Upper lobe of left lung (tissue), 6 donors: Measurements from ENCODE around the gene KLF7. TPM values are rescaled to one million over a fixed set of nuclear protein-coding genes. Genes with fewer than 3 reads are reported as not detected.

ENCODE experiments used
- ATAC-seq, 2 donors: fragments of 200-7000 bp; cut with Tn5 transposase; one replicate each; pipeline ENCODE4 v1.9.1; 2022; ENCODE audit warnings: mild to moderate bottlenecking in 2 of 2, moderate library complexity in 2 of 2; ENCODE audit not compliant: low FRiP score in 2 of 2
- DNase-seq, 2 donors: peaks; one replicate each; pipeline ENCODE4 v3.0.0-alpha.2; 2019 to 2020
- H3K27ac ChIP-seq, 4 donors: fragments of 200-600 bp; sonication (generic); one replicate each; pipeline ENCODE4 v1.5.1; 2016 to 2019
- H3K27me3 ChIP-seq, 4 donors: fragments of 200-600 bp; sonication (generic); one replicate each; pipeline ENCODE4 v1.5.1; 2017 to 2019
- H3K36me3 ChIP-seq, 4 donors: fragments of 200-600 bp; sonication (generic); one replicate each; pipeline ENCODE4 v1.5.1; 2016 to 2019
- H3K4me1 ChIP-seq, 4 donors: fragments of 200-600 bp; sonication (generic); one replicate each; pipeline ENCODE4 v1.5.1; 2018 to 2019
- H3K4me3 ChIP-seq, 4 donors: fragments of 200-600 bp; sonication (generic); one replicate each; pipeline ENCODE4 v1.5.1; 2017 to 2019; ENCODE audit warnings: mild to moderate bottlenecking in 2 of 4, moderate library complexity in 1 of 4
- H3K9me3 ChIP-seq, 4 donors: fragments of 200-600 bp; sonication (generic); one replicate each; pipeline ENCODE4 v1.5.1; 2018 to 2019
- CTCF ChIP-seq, 6 experiments: fragments of 450-650 bp in 4 of 6; fragments of 200-600 bp in 2 of 6; sonication (generic) in 2 of 6; IDR thresholded peaks; one replicate each; pipeline ENCODE4 v1.5.1; 2016 to 2019; ENCODE audit warnings: antibody characterized with exemption in 6 of 6
- EP300 ChIP-seq, 4 donors: sonication (generic); formaldehyde crosslinking; IDR thresholded peaks; one replicate each; pipeline ENCODE4 v1.5.1; 2017; ENCODE audit warnings: antibody characterized with exemption in 4 of 4, control low read depth in 2 of 4
- POLR2A ChIP-seq, 4 donors: fragments of 450-650 bp; IDR thresholded peaks; one replicate each; pipeline ENCODE4 v1.5.1; 2016 to 2017; ENCODE audit warnings: antibody characterized with exemption in 4 of 4, mild to moderate bottlenecking in 2 of 4
- POLR2AphosphoS5 ChIP-seq, 2 donors: sonication (generic); formaldehyde crosslinking; IDR thresholded peaks; one replicate each; pipeline ENCODE4 v1.5.1; 2017; ENCODE audit warnings: antibody characterized with exemption in 2 of 2
- WGBS, 2 donors: methylation state at CpG; one replicate each; pipeline ENCODE4 v1.1.5; 2017 to 2018; 5-methylcytosine and 5-hydroxymethylcytosine counted together
- total RNA-seq, 6 donors: library from RNA; depleted of rRNA in 4 of 6; stranded (reverse); fragments of >200 nt in 4 of 6; gene quantifications; one replicate each; pipeline versions ENCODE4 v1.1.0 to v1.2.1, GENCODE V29; 2016 to 2021
- donor health status: DM: no; HTN: no; CAD: no; lungs with moderate emphysema.
- donor health status: DM: no; HTN: yes; CAD: no; lungs with severe emphysema.

KLF7 gene
- total RNA-seq, 6 donors from 2014 or later: 15.4 to 50.5 (median 22.4) TPM

GRCh38 chr2:207194028-207194427, 28.3 kb upstream of the KLF7 start:
- Histone ChIP-seq H3K4me3 (no peak overlapping the region), H3K36me3 (no peaks in the 10 kb centered on the region), H3K9me3 (no peaks in the 10 kb centered on the region), H3K27ac (no peak overlapping the region), H3K27me3 (no peaks in the 10 kb centered on the region), H3K4me1 (no peaks in the 10 kb centered on the region)
- ATAC-seq: no peak
- 81 to 83% methylated on average over 2 of the region's 2 CpGs for WGBS, 2 donors
- DNase-seq: no peak
- no peak for TF ChIP-seq EP300 (IDR thresholded peaks at IDR 0.05)
- TF ChIP-seq CTCF (IDR thresholded peaks at IDR 0.05): no peak
- TF ChIP-seq POLR2AphosphoS5 (IDR thresholded peaks at IDR 0.05): no peak
- no peak for TF ChIP-seq POLR2A (IDR thresholded peaks at IDR 0.05)

DNA sequence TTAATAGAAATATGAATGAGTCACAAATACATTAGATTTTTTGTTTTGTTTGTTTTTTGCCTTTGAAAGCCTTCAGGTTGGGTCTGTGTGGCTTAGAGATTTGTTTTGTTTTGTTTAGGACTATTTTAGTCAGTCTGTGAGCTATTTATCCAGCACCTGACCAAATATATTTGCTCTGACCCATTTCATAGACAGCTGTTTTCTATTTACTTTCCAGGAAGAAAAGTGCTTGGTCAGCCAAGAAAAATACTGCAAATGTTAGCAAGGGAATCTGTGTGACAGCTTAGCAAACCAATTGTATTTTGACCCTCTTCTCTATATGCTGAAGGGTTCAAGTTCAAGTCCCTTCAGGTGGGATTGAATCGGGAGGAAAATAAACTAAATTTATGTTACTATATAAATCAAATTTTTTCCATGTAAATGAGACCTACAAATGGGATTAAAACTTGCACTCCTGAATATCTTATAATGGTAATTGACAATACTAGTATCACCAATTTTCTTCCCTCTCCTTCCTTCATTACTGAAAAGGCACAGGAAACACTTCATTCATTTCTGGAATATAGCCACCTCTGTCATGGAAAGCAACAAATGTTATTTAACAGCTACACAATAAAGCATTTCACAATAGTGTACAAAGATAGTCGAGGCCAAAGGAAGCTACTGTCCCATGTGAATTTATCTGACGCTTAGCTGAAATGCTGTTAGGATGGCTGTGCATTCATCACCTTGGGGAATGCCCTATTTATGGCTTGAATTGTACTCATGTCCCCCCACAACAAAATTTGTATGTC, 23.1 kb upstream of the KLF7 start:
- DNase-seq: no peak
- H3K27me3 ChIP-seq: no peaks in the 10 kb centered on the region
- no peak overlapping the region for H3K27ac ChIP-seq
- no peaks in the 10 kb centered on the region for H3K9me3 ChIP-seq
- H3K4me3 ChIP-seq: no peak overlapping the region
- no peaks in the 10 kb centered on the region for H3K36me3 ChIP-seq
- no peak for TF ChIP-seq POLR2AphosphoS5 (IDR thresholded peaks at IDR 0.05)
- TF ChIP-seq EP300 (IDR thresholded peaks at IDR 0.05): no peak
- no peak for TF ChIP-seq POLR2A (IDR thresholded peaks at IDR 0.05)
- no peak for TF ChIP-seq CTCF (IDR thresholded peaks at IDR 0.05)
- WGBS, 2 donors: 53 to 57% methylated on average over 3 of the region's 3 CpGs
- no peak for ATAC-seq
- H3K4me1 ChIP-seq: no peaks in the 10 kb centered on the region

DNA sequence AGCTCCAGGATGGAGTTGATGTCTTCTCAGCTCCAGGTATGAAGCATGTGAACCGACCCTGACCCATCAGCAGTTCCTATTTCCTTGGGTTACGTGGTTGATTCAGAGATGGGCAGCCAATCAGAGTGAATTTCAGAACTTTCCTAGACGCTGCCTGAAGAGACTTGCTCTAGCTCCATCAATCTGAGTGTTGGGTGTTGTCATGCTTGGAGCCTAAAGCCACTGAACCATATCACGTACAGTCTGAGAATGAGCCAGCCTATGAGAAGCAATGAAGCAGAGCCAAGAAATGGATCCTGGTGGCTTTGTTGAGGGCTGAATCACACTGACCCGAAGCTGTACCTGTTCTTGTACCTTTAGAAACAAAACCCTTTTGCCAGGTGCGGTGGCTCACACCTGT, 19.6 kb upstream of the KLF7 start:
- ATAC-seq (no peak), DNase-seq (no peak)
- H3K27ac ChIP-seq: no peak overlapping the region
- WGBS, 2 donors: 81 to 95% methylated on average over 6 of the region's 6 CpGs
- no peaks in the 10 kb centered on the region for H3K9me3 ChIP-seq
- no peaks in the 10 kb centered on the region for H3K4me1 ChIP-seq
- H3K27me3 ChIP-seq: no peaks in the 10 kb centered on the region
- TF ChIP-seq POLR2A (IDR thresholded peaks at IDR 0.05) (no peak), CTCF (IDR thresholded peaks at IDR 0.05) (no peak), POLR2AphosphoS5 (IDR thresholded peaks at IDR 0.05) (no peak), EP300 (IDR thresholded peaks at IDR 0.05) (no peak)
- H3K36me3 ChIP-seq: no peaks in the 10 kb centered on the region
- no peak overlapping the region for H3K4me3 ChIP-seq

DNA sequence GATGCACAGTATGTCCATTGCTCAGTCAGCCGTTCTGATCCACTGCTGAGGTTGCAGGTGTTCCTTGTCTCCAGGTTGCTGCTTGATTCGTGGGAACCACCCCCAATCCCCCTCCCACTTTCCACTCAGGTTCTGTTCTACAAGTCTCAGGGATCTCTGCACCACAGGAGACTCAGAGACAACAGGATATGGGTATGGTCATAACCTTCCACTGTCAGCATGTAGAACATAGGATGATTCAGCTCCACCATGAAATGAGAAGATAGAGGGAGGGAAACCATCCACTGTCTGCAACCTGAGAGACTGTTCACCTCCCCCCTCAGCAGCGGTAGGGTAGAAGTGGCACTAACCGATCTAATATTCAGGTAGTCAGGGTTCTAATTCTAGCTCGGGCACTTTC, 19.0 kb upstream of the KLF7 start:
- Histone ChIP-seq H3K9me3 (no peaks in the 10 kb centered on the region), H3K27me3 (no peaks in the 10 kb centered on the region), H3K4me3 (no peak overlapping the region), H3K36me3 (no peaks in the 10 kb centered on the region), H3K27ac (no peak overlapping the region), H3K4me1 (no peaks in the 10 kb centered on the region)
- no peak for DNase-seq
- TF ChIP-seq POLR2AphosphoS5 (IDR thresholded peaks at IDR 0.05) (no peak), POLR2A (IDR thresholded peaks at IDR 0.05) (no peak), EP300 (IDR thresholded peaks at IDR 0.05) (no peak), CTCF (IDR thresholded peaks at IDR 0.05) (no peak)
- 79 to 88% methylated on average over 5 of the region's 5 CpGs for WGBS, 2 donors
- no peak for ATAC-seq

DNA sequence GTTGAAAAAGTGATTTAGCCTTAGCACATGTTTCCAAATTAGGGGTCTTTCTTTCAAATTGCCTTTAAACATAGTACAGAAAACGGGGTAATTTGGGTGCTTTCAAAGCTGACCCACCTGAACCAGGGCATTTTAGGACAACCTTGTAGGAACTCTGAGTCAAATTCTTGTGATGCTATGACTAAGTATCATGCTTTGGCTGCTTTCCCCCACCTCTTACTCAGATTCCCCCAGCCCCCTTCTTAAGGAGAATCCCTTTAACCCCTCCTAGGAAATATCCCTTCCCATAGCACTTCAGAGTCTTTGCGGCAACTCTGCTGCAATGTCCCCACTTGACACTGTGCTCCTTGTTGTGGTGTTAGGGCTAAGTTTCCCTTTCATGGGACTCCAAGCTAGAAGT, 18.6 kb upstream of the KLF7 start:
- Histone ChIP-seq H3K36me3 (no peaks in the 10 kb centered on the region), H3K4me1 (no peaks in the 10 kb centered on the region), H3K4me3 (no peak overlapping the region), H3K27ac (no peak overlapping the region), H3K9me3 (no peaks in the 10 kb centered on the region), H3K27me3 (no peaks in the 10 kb centered on the region)
- ATAC-seq (no peak), DNase-seq (no peak)
- TF ChIP-seq EP300 (IDR thresholded peaks at IDR 0.05) (no peak), CTCF (IDR thresholded peaks at IDR 0.05) (no peak), POLR2AphosphoS5 (IDR thresholded peaks at IDR 0.05) (no peak)
- 93 to 98% methylated on average over 2 of the region's 2 CpGs for WGBS, 2 donors
